Keratinocyte (primary cell): ENCODE results near the gene PWWP2A. TPM values are rescaled to one million over a fixed set of nuclear protein-coding genes. Genes with fewer than 3 reads are reported as not detected.
A peak's percentile ranks its signal among the peaks of the same experiment; 100 is the strongest.

ENCODE experiments used
- DNase-seq: peaks from one replicate; pipeline ENCODE4 v3.0.0-alpha.2; 2011; ENCODE audit warnings: low read depth, missing footprints, low spot score
- FAIRE-seq: peaks from 2 replicates; lab custom pipeline; 2011; peaks lifted over from hg19 to GRCh38; lab: Jason Lieb, UNC
- H2AFZ ChIP-seq: 2 replicates; pipeline ENCODE4 v1.6.0; 2012; ENCODE audit warnings: low read length, control low read depth, inconsistent platforms; ENCODE audit not compliant: control insufficient read depth
- H3K27ac ChIP-seq: 2 replicates; pipeline ENCODE4 v1.5.1; 2011; ENCODE audit warnings: low read length; ENCODE audit not compliant: control insufficient read depth, insufficient read depth
- H3K27me3 ChIP-seq: 3 replicates; pipeline ENCODE4 v1.6.0; 2011; ENCODE audit warnings: low read length; ENCODE audit not compliant: control insufficient read depth, insufficient read depth; ENCODE audit errors: extremely low read depth
- H3K36me3 ChIP-seq, 2 experiments: 2 replicates in 1 of 2; 3 replicates in 1 of 2; pipeline ENCODE4 v1.5.1; 2011; ENCODE audit warnings: low read length in 2 of 2, mild to moderate bottlenecking in 1 of 2; ENCODE audit not compliant: control insufficient read depth in 2 of 2, insufficient read depth in 2 of 2; ENCODE audit errors: extremely low read depth in 1 of 2
- H3K4me1 ChIP-seq: 3 replicates; pipeline ENCODE4 v1.5.1; 2011; ENCODE audit warnings: low read length; ENCODE audit not compliant: control insufficient read depth, insufficient read depth; ENCODE audit errors: extremely low read depth
- H3K4me2 ChIP-seq: 3 replicates; pipeline ENCODE4 v1.6.0; 2011; ENCODE audit warnings: low read depth, low read length; ENCODE audit not compliant: control insufficient read depth, insufficient read depth; ENCODE audit errors: extremely low read depth
- H3K4me3 ChIP-seq, 3 experiments: fragments of 200-600 bp in 1 of 3; sonication (generic) in 1 of 3; 2 replicates in 2 of 3; 3 replicates in 1 of 3; pipeline ENCODE4 v1.5.1; 2011 to 2016; ENCODE audit warnings: low read length in 3 of 3, mild to moderate bottlenecking in 3 of 3, control low read depth in 2 of 3, inconsistent platforms in 1 of 3, low read depth in 1 of 3, mixed read lengths in 1 of 3, mixed run types in 1 of 3, moderate library complexity in 1 of 3; ENCODE audit not compliant: control insufficient read depth in 2 of 3, insufficient read depth in 2 of 3; ENCODE audit errors: extremely low read depth in 1 of 3
- H3K79me2 ChIP-seq: 2 replicates; pipeline ENCODE4 v1.6.0; 2012; ENCODE audit warnings: low read length; ENCODE audit not compliant: control insufficient read depth, insufficient read depth
- H3K9ac ChIP-seq: 3 replicates; pipeline ENCODE4 v1.6.0; 2011; ENCODE audit warnings: low read length; ENCODE audit not compliant: control insufficient read depth, insufficient read depth; ENCODE audit errors: extremely low read depth
- H3K9me1 ChIP-seq: 3 replicates; pipeline ENCODE4 v1.6.0; 2011; ENCODE audit warnings: low read length; ENCODE audit not compliant: control insufficient read depth, insufficient read depth; ENCODE audit errors: extremely low read depth
- H3K9me3 ChIP-seq: 2 replicates; pipeline ENCODE4 v1.5.1; 2012; ENCODE audit warnings: low read depth, low read length; ENCODE audit not compliant: control insufficient read depth
- H4K20me1 ChIP-seq: 3 replicates; pipeline ENCODE4 v1.6.0; 2011; ENCODE audit warnings: low read length; ENCODE audit not compliant: control insufficient read depth, insufficient read depth; ENCODE audit errors: extremely low read depth
- CTCF ChIP-seq, 3 experiments: IDR thresholded peaks in 1 of 3; conservative IDR thresholded peaks in 1 of 3; optimal IDR thresholded peaks in 1 of 3; 2 replicates in 2 of 3; 3 replicates in 1 of 3; pipeline versions ENCODE3 to v1.5.1; 2011; ENCODE audit warnings: low read length in 3 of 3, mild to moderate bottlenecking in 3 of 3, moderate library complexity in 2 of 3, control low read depth in 1 of 3, inconsistent platforms in 1 of 3; ENCODE audit not compliant: insufficient read depth in 2 of 3; ENCODE audit errors: extremely low read depth in 1 of 3
- EZH2 ChIP-seq: IDR thresholded peaks from one replicate; pipeline ENCODE4 v1.6.1; 2012; ENCODE audit warnings: inconsistent platforms, mild to moderate bottlenecking, low read length, moderate library complexity
- dilution Hi-C: fragments of 300-500 bp; cut with MboI; formaldehyde crosslinking; loops from one replicate; pipeline ENCODE4 v1.7.0; 2020; ENCODE audit warnings: low sequenced_read_pairs; ENCODE audit not compliant: extremely low pct_ligation_motif_present
- polyA plus RNA-seq, 5 experiments: library from polyadenylated mRNA; depleted of rRNA in 3 of 5; stranded (reverse) in 3 of 5; stranded (forward) in 1 of 5; unstranded in 1 of 5; fragments of >200 nt; gene quantifications; 1 replicate in 1 of 5; 2 replicates in 3 of 5; 3 replicates in 1 of 5; pipeline versions ENCODE4 v1.2.1 to v1.2.3, GENCODE V29; 2011 to 2012; ENCODE audit warnings: missing spikeins in 2 of 5, low read depth in 1 of 5, low replicate concordance in 1 of 5

Gene PWWP2A
- polyA plus RNA-seq, 1 donor (not counting 4 experiments of a cell fraction or from before 2014, with no cell fraction given): 13.1 TPM

GRCh38 chr5:160064995-160065614 is 54.1 kb downstream of the PWWP2A start:
- Histone ChIP-seq H3K9ac (peak overlapping the region; percentile 31), H2AFZ (peak overlapping the region; percentile 53), H3K36me3 (peaks cover 0 to 3% of the 10 kb centered on the region in 2 experiments), H3K4me1 (peaks cover 33% of the 10 kb centered on the region), H3K9me1 (no peaks in the 10 kb centered on the region), H3K4me2 (peak overlapping the region; percentile 65), H3K9me3 (no peaks in the 10 kb centered on the region), H3K27ac (peak overlapping the region; percentile 72), H3K4me3 (no peak overlapping the region), H4K20me1 (no peaks in the 10 kb centered on the region), H3K27me3 (no peaks in the 10 kb centered on the region), H3K79me2 (no peaks in the 10 kb centered on the region)
- DNase-seq (peak; percentile 42), FAIRE-seq (peak; percentile 97)
- TF ChIP-seq EZH2 (no peak), CTCF (optimal IDR thresholded peaks at IDR 0.05 in 1 of 3, IDR thresholded peaks at IDR 0.05 in 1 of 3, conservative IDR thresholded peaks at IDR 0.05 in 1 of 3; ENCODE audit: extremely low read depth in 1 of 3, insufficient read depth in 2 of 3, low read length in 3 of 3) (no peak)
- dilution Hi-C loops: no loop called here

GRCh38 chr5:160064417-160064810 is 54.8 kb downstream of the PWWP2A start:
- no peak for TF ChIP-seq CTCF (optimal IDR thresholded peaks at IDR 0.05 in 1 of 3, IDR thresholded peaks at IDR 0.05 in 1 of 3, conservative IDR thresholded peaks at IDR 0.05 in 1 of 3; ENCODE audit: extremely low read depth in 1 of 3, insufficient read depth in 2 of 3, low read length in 3 of 3)
- TF ChIP-seq EZH2: no peak
- H3K4me2 ChIP-seq: peak overlapping the region; percentile 65
- H3K79me2 ChIP-seq: no peaks in the 10 kb centered on the region
- FAIRE-seq (no peak), DNase-seq (no peak)
- no peaks in the 10 kb centered on the region for H3K9me3 ChIP-seq
- H3K4me3 ChIP-seq: no peak overlapping the region
- no peaks in the 10 kb centered on the region for H4K20me1 ChIP-seq
- H3K27me3 ChIP-seq: no peaks in the 10 kb centered on the region
- peaks cover 0 to 4% of the 10 kb centered on the region in 2 experiments for H3K36me3 ChIP-seq
- H3K4me1 ChIP-seq: peaks cover 33% of the 10 kb centered on the region
- no peak overlapping the region for H3K9ac ChIP-seq
- H3K9me1 ChIP-seq: no peaks in the 10 kb centered on the region
- H3K27ac ChIP-seq: peak overlapping the region; percentile 72
- dilution Hi-C loops: no loop called here
- H2AFZ ChIP-seq: no peak overlapping the region
